GM21367 (cell line): ENCODE data around the gene GLIS1.

Source experiments
- ATAC-seq: cut with Tn5 transposase; IDR thresholded peaks from one replicate; pipeline ENCODE4 v1.9.1; 2021; ENCODE audit not compliant: unreplicated experiment

Gene GLIS1

DNA sequence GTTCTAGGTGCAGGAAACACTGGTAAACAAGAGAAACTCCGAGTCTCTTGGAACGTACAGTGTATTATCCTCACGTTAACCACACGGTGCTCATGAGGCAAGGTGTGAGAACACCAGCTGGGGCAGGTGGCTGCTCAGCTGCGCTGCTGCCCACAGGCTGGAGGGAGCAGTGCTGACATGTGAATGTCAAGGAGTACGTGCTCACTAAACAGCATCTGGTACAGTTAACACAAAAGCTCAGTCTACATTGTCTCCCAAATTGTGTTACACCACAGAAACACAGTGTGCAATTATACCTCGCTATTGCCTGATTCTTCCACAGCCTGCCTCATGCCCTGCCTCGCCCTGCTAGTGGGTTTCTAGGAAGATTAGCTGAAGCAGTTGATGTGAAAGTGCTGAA, 138.4 kb downstream of the GLIS1 start:
- ATAC-seq, result no peak

DNA sequence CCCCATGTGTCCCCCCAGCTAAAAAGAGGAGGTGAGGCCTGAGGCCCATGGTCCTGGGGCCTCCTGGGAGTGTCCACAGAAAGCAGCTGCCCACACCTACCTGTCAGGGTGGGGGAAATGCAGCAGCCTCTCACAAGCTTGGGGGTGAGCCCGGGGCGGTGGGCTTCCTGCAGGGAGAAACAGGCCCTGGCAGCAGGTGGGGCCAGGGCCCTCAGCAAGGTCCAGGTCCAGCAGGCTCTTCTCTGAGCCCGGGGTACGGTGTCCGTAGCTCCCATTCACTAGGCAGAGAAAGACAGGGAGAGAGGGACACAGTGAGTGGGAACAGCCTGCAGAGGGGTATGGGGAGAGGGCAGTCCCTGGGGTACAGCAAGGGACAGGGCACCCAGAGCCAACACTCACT, 139.0 kb downstream of the GLIS1 start:
- ATAC-seq, result no peak

DNA sequence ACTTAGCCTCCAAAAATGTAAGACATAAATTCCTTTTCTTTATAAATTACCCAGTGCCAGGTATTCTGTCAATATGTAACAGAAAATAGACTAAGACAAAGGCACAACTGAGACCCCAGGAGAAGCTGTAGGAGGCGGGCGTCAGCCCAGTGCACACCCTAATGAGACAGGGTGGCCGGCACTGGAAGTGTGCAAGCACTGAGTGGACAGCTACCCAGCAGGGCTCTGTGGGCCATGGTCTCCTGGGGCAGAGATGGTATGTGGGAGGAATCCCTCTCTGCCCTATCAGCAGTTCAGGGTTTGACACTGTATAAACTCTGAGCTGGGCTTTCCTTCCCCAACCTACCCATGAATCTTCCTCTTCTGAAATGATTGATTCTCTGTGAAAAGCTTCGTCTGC, 139.5 kb downstream of the GLIS1 start:
- no peak for ATAC-seq

DNA sequence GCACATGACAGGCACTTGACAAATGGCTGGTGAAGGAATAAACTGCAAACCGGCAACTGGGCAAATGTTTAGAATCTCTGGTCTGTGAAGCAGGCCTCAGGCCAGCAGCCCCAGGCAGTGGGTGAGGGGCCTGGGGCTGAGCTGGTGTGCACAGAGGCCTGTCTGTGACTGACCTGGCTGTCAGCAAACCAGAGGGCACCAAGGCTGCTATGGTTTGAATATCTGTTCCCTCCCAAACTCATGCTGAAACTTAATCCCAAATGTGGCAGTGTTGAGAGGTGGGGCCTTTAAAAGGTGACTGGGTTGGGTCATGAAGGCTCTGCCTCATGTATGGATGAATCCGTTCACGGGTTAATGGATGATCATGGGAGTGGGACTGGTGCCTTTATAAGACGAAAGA, 140.0 kb downstream of the GLIS1 start:
- ATAC-seq, result no peak

DNA sequence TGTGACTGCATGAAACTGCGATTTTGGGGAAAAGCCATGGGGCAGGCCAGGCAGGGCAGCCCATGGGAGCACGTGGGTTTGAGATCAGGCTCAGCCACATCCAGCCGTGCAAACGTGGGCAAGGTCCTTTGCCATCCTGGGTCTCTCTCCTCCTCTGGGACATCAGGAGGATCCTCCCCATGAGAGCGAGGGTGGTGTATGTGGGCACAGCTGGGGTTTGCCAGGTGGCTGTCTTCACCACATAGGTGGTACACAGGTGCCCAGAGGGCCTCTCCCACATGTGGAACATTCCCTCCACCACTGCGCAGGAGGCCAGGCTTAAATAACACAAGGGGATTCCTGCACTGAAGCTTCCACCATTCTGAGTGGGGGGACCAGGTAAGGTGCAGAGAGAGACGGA, 143.1 kb downstream of the GLIS1 start:
- no peak for ATAC-seq

DNA sequence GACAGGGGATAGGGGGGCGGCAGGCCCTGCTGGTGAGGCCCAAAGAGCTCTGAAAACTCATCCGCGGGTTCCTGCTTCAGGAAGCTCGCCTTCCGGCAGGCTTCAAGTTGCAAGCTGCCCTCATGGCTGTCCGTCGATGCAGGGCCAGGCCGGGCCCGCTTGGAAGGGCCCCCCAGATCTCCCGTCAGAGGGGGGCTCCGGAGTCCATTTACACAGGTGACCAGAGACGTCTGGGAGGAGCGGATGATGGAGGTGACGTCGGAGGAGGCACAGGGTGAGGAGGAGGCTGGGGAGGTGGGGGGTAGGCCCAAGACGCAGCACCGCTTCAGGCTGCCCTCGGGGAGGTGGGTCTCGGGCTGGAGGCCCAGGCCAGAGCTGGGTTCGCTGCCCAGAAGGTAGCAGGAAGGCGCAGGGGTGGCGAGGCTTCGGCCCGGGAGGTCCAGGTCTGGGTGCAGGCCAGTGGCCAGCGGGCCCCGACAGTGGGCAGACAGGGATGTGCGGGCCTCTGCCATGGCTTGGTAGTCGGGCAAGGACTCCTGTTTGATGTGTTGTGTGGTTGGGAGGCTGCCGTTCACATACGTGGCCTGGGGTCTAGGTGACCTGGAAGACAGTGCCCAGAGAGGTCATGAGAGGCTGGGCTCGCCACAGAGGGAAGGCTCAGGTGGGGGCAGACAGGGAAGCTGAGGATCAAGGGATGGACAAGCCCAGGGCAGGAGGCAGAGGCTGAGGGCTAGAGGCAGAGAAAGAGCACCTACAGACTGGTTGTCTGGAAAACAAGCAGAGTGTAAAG, 144.4 kb downstream of the GLIS1 start:
- ATAC-seq, result no peak

DNA sequence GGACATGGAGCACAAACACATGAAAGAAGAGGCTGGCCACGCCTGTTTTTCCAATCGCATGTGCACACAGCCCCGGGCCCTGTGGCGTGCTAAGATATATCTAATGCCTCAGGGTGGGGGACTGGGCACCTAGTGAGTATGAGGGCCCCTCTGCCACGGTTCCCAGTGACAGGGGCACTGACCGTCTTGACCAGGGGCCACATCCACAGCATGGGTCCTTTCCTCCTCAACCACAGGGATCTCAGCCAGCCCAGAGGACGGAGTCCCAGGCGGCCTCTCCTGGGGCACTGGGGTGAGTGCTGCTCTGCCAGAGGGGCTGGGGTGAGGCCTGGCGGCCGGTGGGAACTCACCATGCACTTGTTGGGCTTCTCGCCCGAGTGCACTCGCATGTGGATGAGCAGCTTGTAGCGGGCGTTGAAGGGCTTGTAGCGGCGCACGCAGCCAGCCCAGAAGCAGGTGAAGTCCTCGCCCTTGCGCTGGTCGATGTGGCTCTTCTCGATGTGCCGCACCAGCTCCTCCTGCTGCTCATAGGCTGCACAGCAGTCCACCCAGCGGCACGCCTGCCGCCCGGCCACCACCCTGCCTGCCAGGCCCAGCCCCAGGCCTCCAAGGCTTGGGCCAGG, 145.1 kb downstream of the GLIS1 start:
- no peak for ATAC-seq

DNA sequence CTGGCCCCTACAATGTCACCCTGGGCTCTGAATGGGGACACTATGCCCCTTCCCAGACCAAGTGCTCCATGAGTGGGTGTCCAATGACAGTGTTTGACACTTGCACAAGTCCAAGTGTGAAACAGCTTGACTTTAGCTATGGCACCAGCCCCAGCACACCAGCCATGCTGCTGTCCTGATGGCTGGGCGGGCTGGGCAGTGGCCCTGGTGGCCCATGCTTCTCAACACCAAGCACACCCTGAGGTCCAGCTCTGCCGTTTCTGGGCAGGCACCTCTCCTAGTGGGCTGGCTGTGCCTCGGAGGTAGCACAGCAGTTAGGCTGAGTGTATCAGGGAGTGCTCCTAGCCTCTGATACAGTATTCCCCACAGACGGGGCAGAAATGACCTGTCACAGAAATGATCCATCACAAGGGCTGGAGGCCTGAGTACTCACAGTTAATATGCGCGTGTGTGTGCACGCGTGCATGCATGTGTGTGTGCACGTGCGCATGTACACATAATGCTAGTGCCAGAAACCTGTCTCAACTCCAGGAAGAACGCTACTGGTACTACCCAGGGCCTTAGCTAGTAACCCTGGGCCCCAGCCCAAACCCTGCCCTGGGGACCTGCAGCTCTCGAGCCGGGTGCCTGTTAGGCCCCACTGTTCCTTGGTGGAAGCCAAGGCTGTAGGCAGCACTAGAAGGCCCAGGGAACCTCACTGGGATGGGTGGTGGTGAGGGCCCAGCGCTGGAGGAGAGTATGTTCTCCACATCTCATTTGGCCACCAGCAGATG, 145.8 kb downstream of the GLIS1 start:
- ATAC-seq, result no peak

DNA sequence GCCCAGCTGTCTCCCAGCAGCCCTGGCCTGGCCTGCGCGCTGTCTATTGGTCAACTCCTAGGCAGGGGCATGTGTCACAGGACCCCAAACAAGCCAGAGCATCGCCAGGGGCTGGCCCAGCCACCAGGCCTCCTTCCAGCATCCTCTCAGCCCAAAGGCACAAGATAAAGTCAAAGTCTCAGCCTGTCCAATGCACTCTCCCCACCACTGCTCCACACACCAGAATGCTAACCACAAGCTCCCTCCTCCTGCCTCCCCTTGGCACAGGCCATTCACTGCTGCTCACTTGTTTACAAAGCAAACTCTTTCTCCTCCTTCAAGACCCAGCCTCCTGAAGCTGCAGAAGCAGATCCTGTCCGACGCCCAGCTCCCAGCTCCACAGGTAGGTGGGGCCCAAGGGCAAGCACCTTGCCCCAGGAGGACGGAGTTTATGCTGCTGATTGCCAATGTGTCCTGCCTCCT, 146.4 kb downstream of the GLIS1 start:
- ATAC-seq, result no peak

DNA sequence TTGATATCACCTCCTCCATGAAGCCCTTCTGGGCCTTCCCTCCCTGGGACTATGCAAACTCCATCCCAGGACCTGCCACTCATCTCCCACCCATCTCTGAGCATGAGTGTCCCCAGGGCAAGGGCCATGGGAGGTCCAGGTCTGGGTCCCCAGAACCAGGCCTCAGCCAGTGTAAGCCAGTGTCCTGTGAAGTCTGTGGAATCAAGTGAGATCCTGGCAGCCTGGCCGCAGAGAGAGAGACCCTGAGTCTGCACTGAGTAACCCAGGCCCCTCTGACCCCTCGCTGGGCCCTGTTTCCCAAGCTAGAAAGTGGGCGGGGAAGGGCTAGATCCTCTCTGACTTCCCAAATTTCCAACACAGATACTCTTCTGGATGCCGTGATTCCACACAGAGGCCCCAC, 147.0 kb downstream of the GLIS1 start:
- ATAC-seq, result no peak

DNA sequence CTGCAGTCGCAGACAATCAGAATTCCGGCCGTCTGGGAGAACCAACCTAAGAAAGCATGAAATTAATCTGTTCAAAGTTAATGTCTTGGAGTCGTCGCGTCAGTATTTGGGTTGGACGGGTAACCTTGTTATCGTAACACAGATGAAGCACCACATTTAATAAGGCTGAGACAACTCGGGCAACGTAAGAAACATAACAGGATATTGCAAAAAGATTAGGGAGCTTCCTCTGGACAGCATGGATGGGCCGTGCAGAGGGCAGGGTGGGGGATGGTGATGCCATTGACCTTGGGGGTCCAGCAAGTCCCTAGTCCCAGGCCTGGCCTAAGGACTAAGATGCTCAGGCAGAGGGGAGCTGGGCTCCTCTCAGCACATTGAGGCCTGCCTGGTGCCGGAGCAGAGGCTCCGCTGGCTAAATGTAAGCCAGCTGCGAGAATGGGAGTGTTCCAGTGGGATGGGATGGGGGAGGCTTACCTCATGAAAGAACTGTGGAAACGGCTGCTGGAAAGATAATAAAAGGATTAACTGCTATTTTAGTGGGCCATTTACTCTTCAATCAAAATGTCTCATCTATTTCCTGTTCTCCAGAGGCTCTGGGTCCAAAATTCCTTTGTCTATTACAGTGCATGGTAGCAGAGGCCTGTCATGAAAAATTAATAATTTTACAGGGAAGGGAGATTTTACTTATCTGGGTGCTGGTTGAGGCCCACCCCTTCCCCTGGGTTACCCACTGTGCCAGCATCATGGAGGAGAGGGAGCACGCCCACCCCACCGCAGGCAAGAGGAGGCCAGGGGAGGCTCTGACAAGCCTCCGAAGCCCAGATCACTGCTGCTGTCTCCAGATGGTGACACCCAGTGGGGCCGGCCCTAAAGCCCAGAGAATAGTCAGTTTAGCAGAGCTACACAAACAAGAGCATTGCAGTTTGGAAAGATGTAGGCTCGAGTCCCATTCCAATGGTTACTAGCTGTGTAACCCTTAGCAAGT, 148.1 kb downstream of the GLIS1 start:
- no peak for ATAC-seq

DNA sequence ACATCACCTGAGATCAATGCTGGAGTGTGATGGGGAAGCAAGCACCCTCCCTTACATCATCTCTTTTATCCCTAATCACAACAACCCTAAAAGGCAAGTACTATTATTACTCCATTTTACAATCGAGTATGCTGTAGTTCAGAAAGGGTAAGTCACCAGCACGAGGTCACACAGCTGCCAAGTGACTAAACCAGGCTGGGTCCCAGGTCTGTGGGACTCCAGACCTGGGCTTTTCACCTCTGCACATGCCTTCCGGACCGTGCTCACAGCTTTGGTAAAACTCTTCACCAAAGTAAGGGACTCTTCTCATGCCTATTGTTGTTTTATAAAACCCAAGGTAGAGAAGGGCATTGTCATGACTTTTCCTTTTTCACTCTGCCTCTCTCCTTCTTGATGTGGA, 148.9 kb downstream of the GLIS1 start:
- no peak for ATAC-seq

DNA sequence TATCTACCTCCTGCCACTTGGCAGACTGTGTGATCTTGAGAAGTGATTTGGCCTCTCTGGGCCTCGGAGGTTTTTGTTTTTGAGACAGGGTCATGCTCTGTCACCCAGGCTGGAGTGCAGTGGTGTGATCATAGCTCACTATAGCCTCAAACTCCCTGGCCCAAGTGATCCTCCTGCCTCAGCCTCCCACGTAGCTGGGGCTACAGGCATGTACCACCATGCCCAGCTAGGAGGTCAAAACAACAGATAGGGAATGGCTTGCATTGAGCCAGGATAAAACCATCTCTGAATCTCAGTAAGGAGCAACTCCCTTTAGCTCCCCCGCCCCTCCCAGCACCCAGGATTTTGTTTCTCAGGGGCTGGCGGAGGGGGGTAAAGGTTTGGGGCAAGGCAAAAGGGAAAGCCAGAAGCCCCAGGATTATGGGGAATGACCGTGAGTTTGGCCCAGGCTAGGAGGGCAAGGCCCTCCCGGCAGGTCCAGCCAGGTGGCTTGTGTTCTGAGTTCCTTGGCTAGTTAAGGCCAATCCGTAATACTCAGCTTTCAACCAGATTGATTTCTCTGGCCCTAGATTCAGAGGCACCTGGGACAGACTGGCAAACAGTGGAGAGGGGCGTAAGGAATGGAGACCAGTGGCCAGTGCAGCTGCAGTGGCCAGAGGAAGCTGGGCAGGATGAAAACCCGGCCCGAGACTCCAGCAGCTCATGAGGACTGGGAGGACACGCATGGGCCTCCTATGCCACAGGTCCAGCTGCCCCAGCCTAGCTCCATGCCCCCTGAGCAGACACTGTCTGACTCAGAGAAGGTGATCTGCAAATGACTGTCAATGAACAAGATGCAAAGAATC, 149.7 kb downstream of the GLIS1 start:
- no peak for ATAC-seq

DNA sequence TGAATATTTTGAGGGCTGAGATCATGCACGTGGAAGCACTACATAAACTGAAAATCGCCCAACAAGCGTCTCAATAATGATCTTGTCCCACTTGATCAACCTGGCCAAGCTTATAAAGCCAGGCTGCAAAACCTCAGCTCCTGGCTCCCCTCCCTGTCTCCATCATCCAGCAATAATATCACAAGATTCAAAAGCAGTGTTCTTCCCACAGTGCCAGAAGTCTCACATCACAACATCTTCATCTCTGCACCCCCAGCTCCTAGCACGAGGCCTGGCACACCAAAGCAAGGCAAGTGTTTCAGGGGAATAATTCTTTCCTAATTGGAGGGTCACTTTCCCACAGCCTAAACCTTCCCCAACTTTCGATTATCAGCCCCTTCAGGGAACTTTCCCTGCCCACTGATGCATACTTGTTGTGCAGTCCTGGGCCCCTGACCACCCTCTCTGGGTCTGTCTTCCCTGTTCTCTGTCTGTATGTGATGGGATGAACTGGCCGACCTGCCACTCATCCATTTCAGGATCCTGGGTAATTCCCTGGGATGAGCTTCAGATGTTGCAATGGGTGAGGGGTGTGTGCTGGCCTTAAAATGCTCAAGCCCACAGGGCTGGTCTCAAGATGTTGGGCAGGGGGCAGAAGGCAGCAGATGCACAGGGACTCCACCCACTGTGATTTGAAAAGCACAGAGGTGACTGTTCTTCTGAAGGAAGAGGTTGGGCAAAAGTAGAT, 150.7 kb downstream of the GLIS1 start:
- ATAC-seq, result no peak

DNA sequence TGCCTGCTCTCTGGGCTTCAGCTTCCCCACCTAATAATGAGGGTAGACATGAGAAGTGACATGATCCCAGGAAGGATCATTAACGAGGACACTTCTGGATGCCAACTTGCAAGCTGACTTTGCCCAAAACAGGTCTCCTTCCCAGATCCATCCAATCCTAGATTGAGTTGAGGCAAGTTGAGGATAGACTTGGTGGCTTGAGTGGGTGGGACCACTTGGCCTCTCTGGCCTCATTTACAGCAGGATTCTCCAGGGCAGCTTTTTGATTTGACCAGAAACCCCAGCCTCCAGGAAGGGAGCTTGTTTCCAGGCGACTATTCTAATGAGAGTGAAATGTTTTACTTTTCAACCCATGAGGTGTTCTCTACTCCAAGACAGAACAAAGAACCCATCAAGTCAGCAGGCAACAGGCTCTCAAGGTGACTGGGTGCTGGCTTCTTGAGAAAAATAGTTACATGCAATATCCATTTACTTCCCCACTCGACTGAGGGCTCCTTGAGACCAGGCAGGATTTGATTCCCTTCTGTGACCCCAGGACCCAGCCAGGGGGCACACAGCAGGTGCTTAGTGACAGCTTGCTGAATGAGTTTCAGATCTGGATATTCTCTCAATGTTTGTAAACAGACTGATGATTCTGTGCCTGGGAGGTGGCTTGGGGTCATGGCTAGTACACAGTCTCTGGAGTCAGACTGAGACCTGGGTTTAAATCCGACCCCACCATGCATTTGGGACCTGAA, 151.5 kb downstream of the GLIS1 start:
- ATAC-seq, result no peak

DNA sequence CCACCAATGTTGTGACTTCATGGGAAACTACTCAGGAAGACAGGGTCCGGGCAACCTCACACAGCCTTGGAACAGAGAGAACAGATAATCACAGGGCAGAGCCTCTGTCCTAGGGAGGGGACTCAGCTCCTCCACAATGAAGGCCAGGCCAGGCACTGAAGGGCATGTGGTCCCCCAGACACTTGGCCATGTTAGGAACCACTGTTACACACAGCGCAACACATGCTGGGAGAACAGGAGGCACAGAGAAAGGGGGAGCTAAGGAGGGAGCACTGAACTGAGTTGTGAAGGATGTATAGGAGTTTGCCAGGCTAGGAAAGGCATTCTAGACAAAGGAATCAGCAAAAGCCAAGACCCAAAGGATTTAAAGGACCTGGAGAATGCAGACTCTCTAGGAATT, 152.2 kb downstream of the GLIS1 start:
- ATAC-seq, result no peak

DNA sequence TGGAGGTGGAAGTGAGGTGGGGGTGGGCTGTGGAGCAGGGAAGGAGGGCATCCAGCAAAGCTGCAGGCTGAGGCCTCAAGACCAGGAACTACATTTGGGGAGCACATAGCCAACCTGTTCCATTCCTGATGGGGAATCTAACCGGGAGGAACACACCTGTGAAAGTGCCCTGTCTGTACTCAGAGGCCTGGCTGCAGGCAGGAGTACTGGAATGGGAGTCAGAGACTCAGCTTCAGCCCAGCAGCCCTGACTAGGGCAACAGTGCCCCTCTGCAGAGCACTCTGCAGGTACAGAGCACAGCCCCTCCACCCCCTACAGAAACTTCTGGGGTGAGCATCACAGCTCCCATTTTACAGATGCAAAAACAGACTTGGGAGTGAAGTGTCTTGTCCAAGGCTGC, 153.4 kb downstream of the GLIS1 start:
- ATAC-seq, result no peak

DNA sequence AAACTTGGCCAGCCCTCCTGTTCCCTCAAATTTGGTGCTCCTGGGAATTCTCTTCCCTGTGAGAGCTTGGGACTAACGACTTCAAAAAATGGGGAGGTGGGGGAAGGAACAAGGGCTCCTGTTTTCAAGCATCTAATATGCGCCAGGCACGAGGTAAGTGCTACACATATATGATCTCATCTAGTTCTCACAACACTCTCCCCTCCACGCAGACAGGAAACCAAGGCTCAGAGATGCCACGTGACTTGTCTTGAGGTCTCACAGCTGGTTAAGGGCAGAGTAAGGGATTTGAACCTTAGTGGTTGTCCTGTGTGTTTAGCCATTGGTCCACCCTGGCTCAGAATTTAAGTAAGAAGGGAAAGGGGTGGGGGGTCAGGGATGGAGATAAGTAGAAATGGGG, 153.8 kb downstream of the GLIS1 start:
- no peak for ATAC-seq

DNA sequence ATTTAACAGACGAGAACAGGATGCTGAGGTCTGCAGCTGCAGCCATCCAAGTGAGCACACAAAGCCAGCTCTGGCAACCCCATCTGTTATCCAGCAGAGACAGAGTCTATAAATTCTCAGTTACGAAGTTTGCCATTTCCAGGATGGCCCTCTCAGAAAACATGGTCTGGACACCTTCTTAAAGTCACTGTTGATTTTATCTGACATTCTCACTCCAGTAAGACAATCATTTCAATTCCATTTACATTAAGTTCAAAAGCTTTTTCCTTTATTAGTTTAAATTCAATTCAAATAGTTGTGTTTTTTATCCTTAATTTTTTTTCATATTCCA, 154.2 kb downstream of the GLIS1 start:
- no peak for ATAC-seq
